NCI-H187 treated with DMSO at 0.1 percent for 48 hours (cell line): ENCODE results near the gene COMMD1.

Source experiments
- DNase-seq: peaks from one replicate; lab custom pipeline; 2025; lab: John Stamatoyannopoulos, UW

Gene COMMD1

GRCh38 chr2:62181843-62182242, 276.4 kb downstream of the COMMD1 start:
- DNase-seq = no peak

GRCh38 chr2:62184512-62185230, 279.2 kb downstream of the COMMD1 start:
- no peak for DNase-seq
